ENCODE results near the gene DOP1B. TPM values are rescaled to one million over a fixed set of nuclear protein-coding genes. Genes with fewer than 3 reads are reported as not detected.

DOP1B gene
- total RNA-seq, 1 experiment from 2014 or later = 15.1 TPM

DNA sequence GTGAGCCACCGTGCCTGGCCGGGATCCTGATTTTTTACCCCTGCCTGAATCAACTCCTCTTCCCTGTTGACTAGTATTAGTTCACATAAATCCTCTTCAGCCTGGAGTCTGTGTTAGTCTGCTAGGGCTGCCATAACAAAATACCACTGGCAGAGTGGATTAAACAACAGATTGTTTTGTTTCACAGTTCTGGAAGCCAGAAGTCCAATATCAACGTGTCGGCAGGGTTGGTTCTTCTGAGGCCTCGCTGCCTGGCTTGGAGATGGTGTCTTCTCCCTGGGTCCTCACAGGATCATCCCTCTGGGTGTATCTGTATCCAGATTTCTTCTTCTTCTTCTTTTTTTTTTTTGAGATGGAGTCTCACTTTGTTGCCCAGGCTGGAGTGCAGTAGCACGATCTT lies 18.2 kb downstream of the DOP1B start:
- no peak overlapping the region for H3K27ac ChIP-seq
- ChIA-PET POLR2A (ENCODE audit: unreplicated experiment) (no interaction called here), CTCF (no interaction called here)
- no peak for DNase-seq
- intact Hi-C loops (cut with micrococcal nuclease; ENCODE audit: unreplicated experiment) = no loop called here
- TF ChIP-seq, protein P1, sequence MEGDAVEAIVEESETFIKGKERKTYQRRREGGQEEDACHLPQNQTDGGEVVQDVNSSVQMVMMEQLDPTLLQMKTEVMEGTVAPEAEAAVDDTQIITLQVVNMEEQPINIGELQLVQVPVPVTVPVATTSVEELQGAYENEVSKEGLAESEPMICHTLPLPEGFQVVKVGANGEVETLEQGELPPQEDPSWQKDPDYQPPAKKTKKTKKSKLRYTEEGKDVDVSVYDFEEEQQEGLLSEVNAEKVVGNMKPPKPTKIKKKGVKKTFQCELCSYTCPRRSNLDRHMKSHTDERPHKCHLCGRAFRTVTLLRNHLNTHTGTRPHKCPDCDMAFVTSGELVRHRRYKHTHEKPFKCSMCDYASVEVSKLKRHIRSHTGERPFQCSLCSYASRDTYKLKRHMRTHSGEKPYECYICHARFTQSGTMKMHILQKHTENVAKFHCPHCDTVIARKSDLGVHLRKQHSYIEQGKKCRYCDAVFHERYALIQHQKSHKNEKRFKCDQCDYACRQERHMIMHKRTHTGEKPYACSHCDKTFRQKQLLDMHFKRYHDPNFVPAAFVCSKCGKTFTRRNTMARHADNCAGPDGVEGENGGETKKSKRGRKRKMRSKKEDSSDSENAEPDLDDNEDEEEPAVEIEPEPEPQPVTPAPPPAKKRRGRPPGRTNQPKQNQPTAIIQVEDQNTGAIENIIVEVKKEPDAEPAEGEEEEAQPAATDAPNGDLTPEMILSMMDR (conservative IDR thresholded peaks at IDR 0.05) = no peak
- TF ChIP-seq EZH2 (IDR thresholded peaks at IDR 0.05; ENCODE audit: low read depth) = no peak
- no peaks in the 10 kb centered on the region for H3K9me3 ChIP-seq (ENCODE audit: insufficient read depth, low read depth)
- no peaks in the 10 kb centered on the region for H3K27me3 ChIP-seq (ENCODE audit: insufficient read depth, low read depth)
- H3K4me2 ChIP-seq = no peak overlapping the region
- H3K36me3 ChIP-seq (ENCODE audit: low read depth) = no peaks in the 10 kb centered on the region
- H3K9me2 ChIP-seq (ENCODE audit: insufficient read depth) = no peaks in the 10 kb centered on the region
- no peaks in the 10 kb centered on the region for H3K79me2 ChIP-seq (ENCODE audit: low read depth)
- no peaks in the 10 kb centered on the region for H3K4me1 ChIP-seq (replicated peaks; ENCODE audit: insufficient read depth)
- no peak overlapping the region for H2AFZ ChIP-seq
- no peaks in the 10 kb centered on the region for H3F3A ChIP-seq (ENCODE audit: insufficient read depth, low read depth)
- no TSS peak for BruUV-seq (replicated peaks)
- no peak overlapping the region for H3K4me3 ChIP-seq
- H4K20me1 ChIP-seq (ENCODE audit: insufficient read depth) = no peaks in the 10 kb centered on the region

DNA sequence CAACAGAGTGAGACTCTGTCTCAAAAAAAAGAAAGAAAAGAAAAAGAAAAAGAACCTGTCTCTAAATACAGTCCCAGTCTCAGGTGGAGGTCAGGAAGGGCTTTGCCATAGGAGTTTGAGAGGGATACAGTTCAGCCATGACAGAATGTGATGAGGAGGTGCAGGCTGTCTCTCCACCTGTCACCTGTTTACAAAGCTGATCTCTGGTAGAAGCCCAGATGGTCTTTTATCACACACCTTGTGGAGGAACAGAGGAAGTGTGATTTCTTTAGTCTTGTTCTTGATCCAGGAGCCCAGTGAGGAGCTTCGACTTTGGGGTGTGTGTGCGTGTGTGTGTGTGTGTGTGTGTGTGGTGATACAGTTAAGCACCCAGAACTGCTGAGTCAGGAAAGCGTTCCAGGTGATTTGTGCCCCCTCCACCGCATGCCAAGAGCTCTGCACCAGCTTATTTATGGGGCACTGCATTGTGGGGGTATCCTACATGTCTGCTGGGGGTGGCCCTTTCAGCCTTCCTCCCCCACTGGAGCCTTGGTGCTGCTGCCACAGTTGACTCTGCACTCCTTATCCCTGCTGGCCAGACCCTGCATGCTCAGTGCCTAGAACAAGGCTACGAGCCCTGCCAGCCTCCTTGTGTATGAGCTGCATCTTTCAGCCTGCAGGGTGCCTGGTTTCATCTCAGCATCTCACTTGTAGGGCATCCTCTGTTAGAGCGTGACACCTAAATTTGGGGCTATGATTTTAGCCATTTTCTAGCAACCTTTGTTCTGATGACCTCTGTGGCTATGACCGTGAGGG lies 19.3 kb downstream of the DOP1B start:
- H3K27ac ChIP-seq = no peak overlapping the region
- POLR2A ChIA-PET (ENCODE audit: unreplicated experiment) = no interaction called here
- H3K9me2 ChIP-seq (ENCODE audit: insufficient read depth) = no peaks in the 10 kb centered on the region
- BruUV-seq (replicated peaks) = no TSS peak
- H3K4me1 ChIP-seq (replicated peaks; ENCODE audit: insufficient read depth) = no peaks in the 10 kb centered on the region
- CTCF ChIA-PET = no interaction called here
- H3K4me2 ChIP-seq = no peak overlapping the region
- no peaks in the 10 kb centered on the region for H3K36me3 ChIP-seq (ENCODE audit: low read depth)
- H3K4me3 ChIP-seq = no peak overlapping the region
- H3K9me3 ChIP-seq (ENCODE audit: insufficient read depth, low read depth) = no peaks in the 10 kb centered on the region
- no peaks in the 10 kb centered on the region for H4K20me1 ChIP-seq (ENCODE audit: insufficient read depth)
- no peaks in the 10 kb centered on the region for H3K79me2 ChIP-seq (ENCODE audit: low read depth)
- H2AFZ ChIP-seq = no peak overlapping the region
- no peaks in the 10 kb centered on the region for H3K27me3 ChIP-seq (ENCODE audit: insufficient read depth, low read depth)
- no peaks in the 10 kb centered on the region for H3F3A ChIP-seq (ENCODE audit: insufficient read depth, low read depth)
- TF ChIP-seq EZH2 (IDR thresholded peaks at IDR 0.05; ENCODE audit: low read depth) = no peak
- TF ChIP-seq, protein P1 (conservative IDR thresholded peaks at IDR 0.05) = no peak
- intact Hi-C loops (cut with micrococcal nuclease; ENCODE audit: unreplicated experiment) = no loop called here
- no peak for DNase-seq

DNA sequence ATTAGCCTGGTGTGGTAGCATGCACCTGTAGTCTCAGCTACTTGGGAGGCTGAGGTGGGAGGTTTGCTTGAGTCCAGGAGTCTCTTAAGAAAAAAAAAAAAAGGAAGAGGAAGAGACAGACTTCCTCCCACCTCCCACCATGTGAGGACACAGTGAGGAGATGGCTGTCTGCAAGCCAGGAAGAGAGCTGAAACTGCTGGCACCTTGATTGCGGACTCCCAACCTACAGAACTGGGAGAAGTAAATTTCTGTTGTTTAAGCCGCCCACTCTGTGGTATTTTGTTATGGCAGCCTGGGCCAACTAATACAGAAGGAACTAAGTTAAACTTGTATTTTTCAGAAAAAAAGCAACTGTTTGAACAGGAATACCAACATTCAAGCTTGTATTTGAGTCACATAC lies 21.7 kb downstream of the DOP1B start:
- Histone ChIP-seq H4K20me1 (ENCODE audit: insufficient read depth) (no peaks in the 10 kb centered on the region), H3K4me3 (no peak overlapping the region), H3K9me3 (ENCODE audit: insufficient read depth, low read depth) (no peaks in the 10 kb centered on the region), H3K27ac (no peak overlapping the region), H3K27me3 (ENCODE audit: insufficient read depth, low read depth) (no peaks in the 10 kb centered on the region), H3K36me3 (ENCODE audit: low read depth) (no peaks in the 10 kb centered on the region), H3K4me1 (replicated peaks; ENCODE audit: insufficient read depth) (peaks cover 6% of the 10 kb centered on the region; the same call in 1 of the 2 replicates), H3F3A (ENCODE audit: insufficient read depth, low read depth) (no peaks in the 10 kb centered on the region), H3K9me2 (ENCODE audit: insufficient read depth) (no peaks in the 10 kb centered on the region), H3K4me2 (no peak overlapping the region), H2AFZ (no peak overlapping the region), H3K79me2 (ENCODE audit: low read depth) (no peaks in the 10 kb centered on the region)
- BruUV-seq (replicated peaks) = no TSS peak
- CTCF ChIA-PET = no interaction called here
- POLR2A ChIA-PET (ENCODE audit: unreplicated experiment) = no interaction called here
- intact Hi-C loops (cut with micrococcal nuclease; ENCODE audit: unreplicated experiment) = no loop called here
- no peak for TF ChIP-seq EZH2 (IDR thresholded peaks at IDR 0.05; ENCODE audit: low read depth)
- TF ChIP-seq, protein P1 (conservative IDR thresholded peaks at IDR 0.05) = no peak
- no peak for DNase-seq

All from PC-9 (cell line).